MG63 (cell line): ENCODE data around the gene DLGAP4. TPM values are rescaled to one million over a fixed set of nuclear protein-coding genes. Genes with fewer than 3 reads are reported as not detected.
A peak's percentile ranks its signal among the peaks of the same experiment; 100 is the strongest.
"Not testable (repeated sequence)": the region's sequence is repeated elsewhere in the genome, so short reads cannot be mapped to it uniquely, and the experiment has no call there.

Experiments
- DNase-seq: peaks from one replicate; pipeline ENCODE4 v3.0.0-alpha.2; 2020
- H3K27me3 ChIP-seq: fragments of 250-450 bp; sonication (Bioruptor Pico); 2 replicates; pipeline ENCODE4 v1.5.1; 2020; ENCODE audit warnings: mild to moderate bottlenecking, moderate library complexity
- H3K36me3 ChIP-seq: fragments of 250-450 bp; sonication (Bioruptor Pico); 2 replicates; pipeline ENCODE4 v1.5.1; 2020; ENCODE audit warnings: mild to moderate bottlenecking, moderate library complexity
- H3K4me3 ChIP-seq: fragments of 250-450 bp; sonication (Bioruptor Pico); 2 replicates; pipeline ENCODE4 v1.5.1; 2020; ENCODE audit warnings: mild to moderate bottlenecking, moderate library complexity
- H3K9me3 ChIP-seq: fragments of 250-450 bp; sonication (Bioruptor Pico); 2 replicates; pipeline ENCODE4 v1.5.1; 2020; ENCODE audit warnings: mild to moderate bottlenecking, moderate library complexity
- total RNA-seq: library from RNA; depleted of rRNA; stranded (reverse); fragments of >200 nt; shearing (Covaris generic); gene quantifications from 2 replicates; pipeline ENCODE4 v1.2.3, GENCODE V29; 2014; ENCODE audit warnings: low replicate concordance

Gene DLGAP4
- total RNA-seq, 1 experiment from 2014 or later, result 12.0 TPM

- Histone ChIP-seq H3K4me3 (no peak overlapping the region), H3K9me3 (no peaks in the 10 kb centered on the region), H3K27me3 (no peaks in the 10 kb centered on the region), H3K36me3 (peaks cover 69% of the 10 kb centered on the region)
- DNase-seq, result no peak
Observed at GRCh38 chr20:36521526-36521925, 215.4 kb downstream of the DLGAP4 start.

- not testable (repeated sequence) for H3K27me3 ChIP-seq, H3K4me3 ChIP-seq, DNase-seq, H3K9me3 ChIP-seq
- H3K36me3 ChIP-seq, result peaks cover 75% of the 10 kb centered on the region
Observed at GRCh38 chr20:36522412-36522811, 216.3 kb downstream of the DLGAP4 start.

GRCh38 chr20:36523341-36523740 lies 217.2 kb downstream of the DLGAP4 start:
- no peak for DNase-seq
- Histone ChIP-seq H3K4me3 (no peak overlapping the region), H3K9me3 (no peaks in the 10 kb centered on the region), H3K27me3 (no peaks in the 10 kb centered on the region), H3K36me3 (peaks cover 74% of the 10 kb centered on the region)

GRCh38 chr20:36525620-36526365 lies 219.7 kb downstream of the DLGAP4 start:
- no peak for DNase-seq
- no peaks in the 10 kb centered on the region for H3K27me3 ChIP-seq
- H3K36me3 ChIP-seq, result peaks cover 80% of the 10 kb centered on the region
- H3K9me3 ChIP-seq, result no peaks in the 10 kb centered on the region
- no peak overlapping the region for H3K4me3 ChIP-seq

- Histone ChIP-seq H3K36me3 (peaks cover 79% of the 10 kb centered on the region), H3K4me3 (no peak overlapping the region), H3K9me3 (no peaks in the 10 kb centered on the region), H3K27me3 (no peaks in the 10 kb centered on the region)
- no peak for DNase-seq
Observed at GRCh38 chr20:36526521-36527011, 220.4 kb downstream of the DLGAP4 start.

GRCh38 chr20:36527331-36528125 lies 221.4 kb downstream of the DLGAP4 start:
- DNase-seq, result no peak
- Histone ChIP-seq H3K9me3 (no peaks in the 10 kb centered on the region), H3K4me3 (no peak overlapping the region), H3K27me3 (no peaks in the 10 kb centered on the region), H3K36me3 (peaks cover 70% of the 10 kb centered on the region)

GRCh38 chr20:36528176-36528874 lies 222.2 kb downstream of the DLGAP4 start:
- no peaks in the 10 kb centered on the region for H3K9me3 ChIP-seq
- H3K27me3 ChIP-seq, result no peaks in the 10 kb centered on the region
- DNase-seq, result no peak
- H3K4me3 ChIP-seq, result no peak overlapping the region
- peaks cover 63% of the 10 kb centered on the region for H3K36me3 ChIP-seq

- Histone ChIP-seq H3K27me3 (no peaks in the 10 kb centered on the region), H3K36me3 (peaks cover 56% of the 10 kb centered on the region), H3K4me3 (no peak overlapping the region), H3K9me3 (no peaks in the 10 kb centered on the region)
- DNase-seq, result no peak
Observed at GRCh38 chr20:36528875-36529417, 222.8 kb downstream of the DLGAP4 start.

- Histone ChIP-seq H3K27me3 (no peaks in the 10 kb centered on the region), H3K4me3 (no peak overlapping the region), H3K9me3 (no peaks in the 10 kb centered on the region), H3K36me3 (peaks cover 24% of the 10 kb centered on the region)
- no peak for DNase-seq
Observed at GRCh38 chr20:36532388-36532787, 226.2 kb downstream of the DLGAP4 start.

GRCh38 chr20:36532822-36533221 lies 226.7 kb downstream of the DLGAP4 start:
- Histone ChIP-seq H3K4me3 (no peak overlapping the region), H3K9me3 (no peaks in the 10 kb centered on the region), H3K36me3 (peaks cover 20% of the 10 kb centered on the region), H3K27me3 (no peaks in the 10 kb centered on the region)
- DNase-seq, result no peak

GRCh38 chr20:36538026-36538722 lies 232.0 kb downstream of the DLGAP4 start:
- Histone ChIP-seq H3K36me3 (no peaks in the 10 kb centered on the region), H3K9me3 (no peaks in the 10 kb centered on the region), H3K4me3 (no peak overlapping the region), H3K27me3 (no peaks in the 10 kb centered on the region)
- no peak for DNase-seq

GRCh38 chr20:36540551-36541211 lies 234.5 kb downstream of the DLGAP4 start:
- no peak overlapping the region for H3K4me3 ChIP-seq
- no peaks in the 10 kb centered on the region for H3K9me3 ChIP-seq
- no peak for DNase-seq
- H3K36me3 ChIP-seq, result no peaks in the 10 kb centered on the region
- H3K27me3 ChIP-seq, result no peaks in the 10 kb centered on the region

GRCh38 chr20:36541227-36541767 lies 235.2 kb downstream of the DLGAP4 start, which contains the start of gene MYL9:
MYL9 (plus strand) TSS chr20:36541519; CDS start chr20:36544885, 3,366 bp downstream.
- DNase-seq, result peak; percentile 70
- no peaks in the 10 kb centered on the region for H3K9me3 ChIP-seq
- peak within 1 kb of the TSS; percentile 48 for H3K4me3 ChIP-seq
- no peaks in the 10 kb centered on the region for H3K27me3 ChIP-seq
- H3K36me3 ChIP-seq, result no peaks in the 10 kb centered on the region

- H3K27me3 ChIP-seq, result no peaks in the 10 kb centered on the region
- H3K36me3 ChIP-seq, result no peaks in the 10 kb centered on the region
- no peaks in the 10 kb centered on the region for H3K9me3 ChIP-seq
- peak; percentile 38 for DNase-seq
- H3K4me3 ChIP-seq, result peak overlapping the region; percentile 48
Observed at GRCh38 chr20:36541768-36542488, 235.8 kb downstream of the DLGAP4 start.
